HepG2 (cell line): Measurements from ENCODE around the gene AKTIP. TPM values are rescaled to one million over a fixed set of nuclear protein-coding genes. Genes with fewer than 3 reads are reported as not detected.

Source experiments
- ATF6 ChIP-seq: sonication (generic); formaldehyde crosslinking; conservative IDR thresholded peaks from 2 replicates; pipeline ENCODE4 v1.4.0; 2020; ENCODE audit warnings: missing genetic modification reagents
- CREB1 ChIP-seq, 2 experiments: fragments of 450-650 bp in 1 of 2; IDR thresholded peaks; 2 replicates each; pipeline ENCODE4 v1.6.1; 2016 to 2017; ENCODE audit warnings: control low read depth in 1 of 2, mild to moderate bottlenecking in 1 of 2, missing compliant biosample characterization in 1 of 2, missing genetic modification characterization in 1 of 2
- DMAP1 ChIP-seq: IDR thresholded peaks from 2 replicates; pipeline ENCODE4 v1.6.1; 2016
- EHMT2 ChIP-seq: fragments of 200-600 bp; sonication (generic); IDR thresholded peaks from 2 replicates; pipeline ENCODE4 v1.7.0; 2017; ENCODE audit warnings: antibody characterized with exemption, low read depth, low read length, borderline replicate concordance
- ELF4 ChIP-seq: sonication (generic); formaldehyde crosslinking; IDR thresholded peaks from 2 replicates; pipeline ENCODE4 v1.5.0; 2020; ENCODE audit warnings: missing genetic modification reagents, mild to moderate bottlenecking, moderate library complexity, borderline replicate concordance
- HDAC6 ChIP-seq: fragments of 200-600 bp; sonication (generic); IDR thresholded peaks from 2 replicates; pipeline ENCODE4 v1.7.0; 2017; ENCODE audit warnings: mild to moderate bottlenecking, antibody characterized with exemption, low read length, low read depth
- HNF4A ChIP-seq: sonication (generic); formaldehyde crosslinking; IDR thresholded peaks from 2 replicates; pipeline ENCODE4 v1.4.0; 2020; ENCODE audit warnings: missing genetic modification reagents
- HNRNPK ChIP-seq: fragments of 200-400 bp; formaldehyde crosslinking; IDR thresholded peaks from 2 replicates; pipeline ENCODE4 v1.6.1; 2018; ENCODE audit warnings: low read length, low read depth, moderate library complexity, mild to moderate bottlenecking; ENCODE audit not compliant: poor library complexity, severe bottlenecking
- MAF1 ChIP-seq: sonication (generic); formaldehyde crosslinking; IDR thresholded peaks from 2 replicates; pipeline ENCODE4 v1.5.0; 2020; ENCODE audit warnings: missing genetic modification reagents, borderline replicate concordance
- NCOA1 ChIP-seq: sonication (generic); formaldehyde crosslinking; IDR thresholded peaks from 2 replicates; pipeline ENCODE4 v1.9.0; 2021; ENCODE audit warnings: missing genetic modification reagents
- NR1H2 ChIP-seq: sonication (generic); formaldehyde crosslinking; IDR thresholded peaks from 2 replicates; pipeline ENCODE4 v1.8.1; 2022; ENCODE audit warnings: low read depth, missing genetic modification reagents, borderline replicate concordance
- POLR2AphosphoS5 ChIP-seq: IDR thresholded peaks from 2 replicates; pipeline ENCODE4 v1.6.1; 2012; ENCODE audit warnings: low read depth, low read length
- THAP11 ChIP-seq: IDR thresholded peaks from 2 replicates; pipeline ENCODE4 v1.6.1; 2016; ENCODE audit warnings: missing biosample characterization, missing genetic modification reagents
- WIZ ChIP-seq: sonication (generic); formaldehyde crosslinking; IDR thresholded peaks from 2 replicates; pipeline ENCODE4 v1.5.1; 2020; ENCODE audit warnings: mild to moderate bottlenecking, missing genetic modification reagents
- ZFP91 ChIP-seq: sonication (generic); formaldehyde crosslinking; IDR thresholded peaks from 2 replicates; pipeline ENCODE4 v1.9.0; 2022; ENCODE audit warnings: missing genetic modification reagents, mild to moderate bottlenecking, borderline replicate concordance
- ZNF570 ChIP-seq: sonication (generic); formaldehyde crosslinking; IDR thresholded peaks from 2 replicates; pipeline ENCODE4 v1.4.0; 2020; ENCODE audit warnings: mild to moderate bottlenecking, missing genetic modification reagents, borderline replicate concordance
- ZSCAN5A ChIP-seq: sonication (generic); formaldehyde crosslinking; IDR thresholded peaks from 2 replicates; pipeline ENCODE4 v1.8.0; 2022; ENCODE audit warnings: mild to moderate bottlenecking, missing genetic modification reagents, borderline replicate concordance
- polyA plus RNA-seq, 8 experiments: library from polyadenylated mRNA; depleted of rRNA in 3 of 8; stranded (reverse) in 7 of 8; unstranded in 1 of 8; fragments of >200 nt; fragmentation: Illumina TruSeq in 4 of 8; extraction: Trizol in 4 of 8; gene quantifications; 2 replicates each; pipeline versions ENCODE4 v1.2.1 to v1.2.3, GENCODE V29; 2011 to 2016; ENCODE audit warnings: low read depth in 4 of 8, missing spikeins in 1 of 8, mixed read lengths in 1 of 8; ENCODE audit not compliant: insufficient read depth in 1 of 8
- total RNA-seq, 5 experiments: library from RNA; depleted of rRNA; stranded (reverse); fragments of >200 nt; fragmentation: Illumina TruSeq; extraction: Trizol; gene quantifications; 2 replicates each; pipeline ENCODE4 v1.2.3, GENCODE V29; 2016; ENCODE audit warnings: low read depth in 1 of 5
- TF ChIP-seq, protein P1 (sequence below): sonication (generic); formaldehyde crosslinking; IDR thresholded peaks from 2 replicates; pipeline ENCODE4 v1.8.0; 2022; ENCODE audit warnings: missing genetic modification reagents, mild to moderate bottlenecking, inconsistent platforms, borderline replicate concordance

Gene AKTIP
- total and polyA plus RNA-seq, 2 of the 13 experiments (the other 11 are each of a cell fraction or from before 2014, with no cell fraction given) = 28.8 to 49.0 TPM

GRCh38 chr16:53502331-53503269 lies at the start of gene AKTIP (continued):
- TF ChIP-seq CREB1 (IDR thresholded peaks at IDR 0.05) (no peak), CREB1 (CRISPR knock-in tag; IDR thresholded peaks at IDR 0.05) (no peak), POLR2AphosphoS5 (0 out of 2 replicates have a peak, but pooled peaks have one; percentile 23), HNRNPK (peak; percentile 84), MAF1 (CRISPR knock-in tag) (peak; percentile 78; the same call in 1 of the 2 replicates), ZNF570 (0 out of 2 replicates have a peak, but pooled peaks have one; percentile 37), HNF4A (CRISPR knock-in tag) (no peak), ZFP91 (CRISPR knock-in tag) (peak; percentile 50; the same call in 1 of the 2 replicates), ZSCAN5A (CRISPR knock-in tag) (0 out of 2 replicates have a peak, but pooled peaks have one; percentile 41), HDAC6 (no peak), EHMT2 (no peak), ELF4 (CRISPR knock-in tag) (peak; percentile 58; the same call in 1 of the 2 replicates), NR1H2 (peak; percentile 40; the same call in 1 of the 2 replicates), WIZ (CRISPR knock-in tag) (0 out of 2 replicates have a peak, but pooled peaks have one; percentile 56), NCOA1 (CRISPR knock-in tag) (no peak), THAP11 (CRISPR knock-in tag) (0 out of 2 replicates have a peak, but pooled peaks have one; percentile 4), DMAP1 (CRISPR knock-in tag) (no peak), ATF6 (CRISPR knock-in tag) (0 out of 2 replicates have a peak, but pooled peaks have one; percentile 26)
- TF ChIP-seq, protein P1, sequence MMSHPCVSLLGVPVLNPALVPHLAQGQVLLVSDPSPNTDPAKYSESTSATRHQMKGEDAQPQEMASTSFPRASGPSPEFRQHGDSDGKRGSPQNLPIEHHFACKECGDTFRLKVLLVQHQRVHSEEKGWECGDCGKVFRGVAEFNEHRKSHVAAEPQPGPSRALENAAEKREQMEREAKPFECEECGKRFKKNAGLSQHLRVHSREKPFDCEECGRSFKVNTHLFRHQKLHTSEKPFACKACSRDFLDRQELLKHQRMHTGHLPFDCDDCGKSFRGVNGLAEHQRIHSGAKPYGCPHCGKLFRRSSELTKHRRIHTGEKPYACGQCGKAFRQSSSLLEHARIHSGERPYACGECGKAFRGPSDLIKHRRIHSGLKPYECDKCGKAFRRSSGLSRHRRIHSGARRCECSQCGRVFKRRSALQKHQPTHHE (CRISPR knock-in tag) = 0 out of 2 replicates have a peak, but pooled peaks have one; percentile 6
